RPMI7951 (cell line): ENCODE results near the gene BID. TPM values are rescaled to one million over a fixed set of nuclear protein-coding genes. Genes with fewer than 3 reads are reported as not detected.

Experiments used
- DNase-seq: peaks from one replicate; pipeline ENCODE4 v3.0.0-alpha.2; 2012; ENCODE audit warnings: low read depth
- total RNA-seq: library from RNA; depleted of rRNA; stranded (reverse); fragments of >200 nt; shearing (Covaris generic); gene quantifications from 2 replicates; pipeline ENCODE4 v1.2.3, GENCODE V29; 2014

The BID gene
- total RNA-seq, 1 experiment from 2014 or later: 30.4 TPM

DNA sequence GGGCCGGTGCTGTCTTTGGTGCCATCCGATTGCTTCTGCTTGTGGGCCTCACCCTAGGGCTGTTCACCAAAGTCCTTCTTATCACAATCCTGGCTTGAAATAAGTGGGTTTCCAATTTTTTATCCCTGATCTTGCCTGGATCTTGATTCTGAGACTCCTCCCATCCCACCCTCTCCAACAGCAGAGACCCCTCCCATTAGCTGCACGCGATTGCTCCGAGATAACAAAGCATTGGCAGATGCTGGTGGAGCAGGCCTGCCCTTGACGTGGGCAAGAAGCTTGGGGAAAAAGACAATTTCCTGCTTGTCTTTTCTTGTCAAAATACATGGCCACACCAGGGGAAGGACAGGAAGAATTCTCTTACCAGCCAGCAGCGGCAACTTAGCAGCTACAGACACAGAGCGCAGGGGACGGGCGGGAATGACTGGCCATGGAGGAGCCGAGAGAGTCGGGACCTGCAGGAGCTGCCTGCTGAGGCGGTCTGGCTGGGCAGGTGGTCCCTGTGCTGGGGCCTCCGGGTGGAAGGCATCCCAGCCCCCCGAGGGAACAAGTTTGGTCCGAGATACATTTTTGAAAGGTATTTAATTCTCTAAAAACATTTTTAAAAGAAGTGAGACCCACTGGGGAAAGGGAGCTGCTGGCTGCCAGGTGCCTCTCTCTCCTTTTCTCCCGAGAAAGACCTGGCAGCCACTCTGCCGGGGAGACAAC lies 9.7 kb upstream of the BID start:
- no peak for DNase-seq

DNA sequence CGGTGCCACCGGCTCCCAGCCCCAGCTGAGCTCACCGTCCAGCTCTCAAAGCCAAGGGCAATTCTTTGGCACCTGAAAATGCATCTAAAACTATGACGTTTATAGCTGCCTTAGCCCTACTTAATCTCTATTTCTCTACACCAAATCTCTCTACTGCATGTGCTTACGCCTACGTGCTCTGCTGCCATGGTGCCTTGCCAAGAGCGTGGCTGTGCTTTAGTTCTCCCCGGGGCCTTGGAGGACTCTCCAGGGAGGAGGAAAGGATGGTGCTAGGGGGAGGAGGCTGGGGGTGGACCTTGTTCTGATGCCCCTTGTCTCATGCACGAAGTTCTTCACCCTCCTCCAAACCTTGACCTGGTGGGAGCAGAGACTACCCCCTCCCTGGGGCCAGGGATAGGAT lies 9.0 kb upstream of the BID start:
- no peak for DNase-seq

DNA sequence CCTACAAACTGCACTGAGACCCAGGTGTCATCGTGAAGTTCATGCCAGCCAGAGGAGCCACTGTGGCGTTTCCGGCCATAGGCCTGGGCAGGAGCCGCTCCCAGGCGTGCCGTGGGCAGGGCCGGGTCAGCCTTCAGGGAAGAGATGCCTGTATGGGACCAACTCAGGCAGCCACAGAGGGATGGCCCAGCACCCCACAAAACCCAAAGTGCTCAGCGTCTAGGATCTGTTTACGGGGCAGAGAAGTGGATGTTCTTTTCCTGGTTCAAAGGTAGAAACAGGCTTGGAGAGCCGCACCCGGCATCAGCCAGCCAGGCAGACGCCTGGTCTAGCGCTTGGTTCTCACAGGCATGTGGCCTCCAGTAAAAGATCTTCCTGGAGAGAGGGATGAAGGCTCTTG lies 8.4 kb upstream of the BID start:
- no peak for DNase-seq

DNA sequence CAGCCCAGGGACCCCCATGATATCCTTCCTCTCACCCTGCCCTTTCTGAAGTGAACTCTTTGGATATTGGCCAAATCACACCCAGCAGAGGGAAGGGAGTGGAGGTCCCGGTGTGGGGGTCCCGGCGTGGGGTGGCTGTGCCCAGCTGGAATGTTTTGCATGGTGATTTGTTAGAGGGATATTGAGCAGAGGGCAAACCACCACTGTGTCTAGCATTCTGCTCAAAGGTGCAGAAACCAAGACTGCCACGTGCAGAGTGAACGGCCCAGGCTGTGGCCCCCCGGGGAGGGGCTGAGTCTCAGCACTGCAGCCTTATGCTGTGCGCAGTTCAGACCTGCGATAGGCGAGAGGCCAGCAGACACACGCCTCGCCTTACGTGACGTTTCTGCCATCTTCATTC lies 7.9 kb upstream of the BID start:
- DNase-seq: no peak

DNA sequence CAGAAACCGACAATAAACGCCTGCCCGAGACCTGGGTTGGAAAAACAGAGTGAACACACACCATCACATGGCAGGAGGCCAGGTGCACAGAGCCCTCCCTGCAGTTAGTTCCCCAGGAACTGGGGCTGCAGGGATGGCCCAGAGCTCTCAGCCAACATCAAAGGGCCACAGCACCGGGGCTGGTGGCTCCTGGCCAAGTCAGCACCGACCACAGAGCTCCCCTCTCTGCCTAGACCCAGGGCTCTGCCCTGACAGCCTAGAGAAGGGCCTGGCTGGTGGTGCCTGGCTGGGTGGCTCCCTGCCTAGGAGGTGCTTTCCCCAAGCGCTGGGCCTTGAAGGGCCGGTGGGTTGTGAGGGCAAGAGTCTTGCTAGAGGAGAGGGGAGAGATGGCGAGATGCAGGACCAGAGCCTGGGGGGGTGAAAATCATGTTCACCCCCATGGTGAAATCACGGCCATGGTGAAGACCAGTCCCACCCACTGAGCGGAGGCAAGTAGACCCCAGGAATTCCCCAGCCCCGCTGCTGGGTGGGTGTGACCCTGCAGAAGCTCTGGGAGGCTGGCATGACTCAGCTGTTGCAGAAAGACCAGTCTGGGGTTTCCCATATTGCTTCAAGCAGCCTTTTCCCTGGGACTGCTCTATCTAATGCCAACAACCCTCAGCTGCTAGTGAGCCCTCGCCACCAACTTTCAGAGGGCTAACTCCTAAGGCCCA lies 7.2 kb upstream of the BID start:
- peak; percentile 92 for DNase-seq

DNA sequence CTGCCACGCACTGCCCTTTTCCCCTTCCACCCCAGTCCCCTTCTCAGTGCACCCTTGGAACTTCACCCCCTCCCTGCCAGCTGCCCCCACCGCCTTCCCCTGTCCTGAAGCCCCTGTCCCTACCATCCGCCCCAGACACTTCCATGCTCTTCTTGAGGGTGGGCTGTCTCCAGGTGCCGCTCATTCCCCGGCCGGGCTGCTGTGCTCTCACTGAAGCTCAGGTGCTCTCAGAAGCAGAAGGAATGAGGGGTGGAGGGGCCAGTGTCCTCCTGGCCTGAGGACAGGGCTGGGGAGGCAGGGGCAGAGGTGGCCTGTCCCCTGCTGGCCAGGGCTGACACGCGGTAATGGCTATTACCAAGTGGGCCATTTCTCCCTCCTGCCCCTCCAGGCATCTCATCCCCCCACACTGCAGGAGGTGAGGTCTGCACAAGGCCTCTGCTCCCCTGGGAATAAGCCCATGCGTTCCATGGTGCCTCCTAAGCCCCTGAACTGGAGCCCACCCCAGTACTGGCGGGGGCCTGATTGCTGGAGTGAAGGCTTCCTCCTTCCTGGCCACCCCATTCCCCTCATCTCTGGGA lies 6.6 kb upstream of the BID start:
- DNase-seq: no peak

DNA sequence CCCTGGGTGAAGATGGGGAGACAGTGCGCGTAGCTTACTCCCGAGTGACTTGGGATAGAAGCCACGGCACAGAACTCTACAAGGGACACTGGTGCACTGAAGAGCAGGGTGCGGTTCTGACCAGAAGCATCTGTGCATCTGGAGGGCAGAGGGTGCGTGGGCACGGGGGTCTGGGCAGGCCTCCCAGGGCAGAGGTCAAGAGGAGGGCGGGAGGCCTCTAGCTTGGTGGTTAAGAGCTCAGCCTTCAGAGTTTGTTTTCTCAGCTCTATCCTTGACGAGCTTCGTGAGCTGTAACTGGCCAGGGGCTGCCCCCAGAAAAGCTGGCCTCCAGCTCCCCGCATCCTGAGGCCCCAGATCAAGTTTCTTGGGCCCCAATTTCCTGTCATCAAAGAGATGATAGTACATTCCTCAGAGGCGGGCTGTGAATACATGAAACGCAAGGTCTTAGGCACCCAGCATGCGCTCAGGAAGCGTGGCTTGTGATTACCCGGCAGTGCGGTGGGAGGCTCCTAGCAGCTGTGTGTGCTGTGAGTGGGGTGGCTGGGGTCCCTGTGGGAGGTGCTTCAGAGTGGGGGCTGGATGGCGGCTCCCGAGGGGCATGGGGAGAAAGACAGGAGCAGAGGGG lies 6.0 kb upstream of the BID start:
- no peak for DNase-seq

DNA sequence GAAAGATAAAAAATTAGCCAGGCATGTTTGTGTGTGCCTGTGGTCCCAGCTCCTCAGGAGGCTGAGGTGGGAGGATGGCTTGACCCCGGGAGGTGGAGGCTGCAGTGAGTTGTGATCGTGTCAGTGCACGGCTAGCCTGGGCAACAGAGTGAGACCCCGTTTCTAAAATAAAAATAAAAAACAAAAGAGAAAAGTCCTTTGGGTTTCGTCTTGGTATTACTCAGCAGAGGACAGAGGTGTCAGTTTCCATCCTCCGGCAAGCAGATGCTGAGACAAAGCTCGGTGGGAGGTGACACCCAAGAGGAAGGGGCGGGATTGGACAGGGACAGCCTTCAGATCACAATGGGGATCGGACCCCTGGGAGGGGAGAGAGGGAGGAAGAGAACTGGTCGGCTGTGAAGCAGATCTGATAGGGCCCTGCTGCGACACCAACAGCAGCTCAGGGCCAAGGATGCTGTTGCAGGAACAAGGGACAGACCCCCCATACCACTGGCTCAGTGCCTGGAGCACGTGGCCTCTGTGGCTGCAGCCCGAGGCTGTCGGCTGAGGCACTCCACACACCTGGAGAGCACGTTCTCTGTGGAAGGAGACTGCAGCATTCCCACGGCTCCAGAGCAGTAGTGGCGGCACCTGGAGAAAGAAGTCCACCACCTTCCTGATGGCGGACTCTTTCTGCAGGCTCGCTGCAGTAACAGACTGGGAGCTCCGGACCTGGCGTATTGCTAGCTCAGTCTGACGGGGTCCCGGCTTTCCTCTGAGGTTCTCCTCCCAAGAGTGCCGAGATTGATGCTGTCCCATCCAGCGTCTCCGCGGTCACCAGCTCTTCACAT lies 5.2 kb upstream of the BID start:
- DNase-seq: no peak

DNA sequence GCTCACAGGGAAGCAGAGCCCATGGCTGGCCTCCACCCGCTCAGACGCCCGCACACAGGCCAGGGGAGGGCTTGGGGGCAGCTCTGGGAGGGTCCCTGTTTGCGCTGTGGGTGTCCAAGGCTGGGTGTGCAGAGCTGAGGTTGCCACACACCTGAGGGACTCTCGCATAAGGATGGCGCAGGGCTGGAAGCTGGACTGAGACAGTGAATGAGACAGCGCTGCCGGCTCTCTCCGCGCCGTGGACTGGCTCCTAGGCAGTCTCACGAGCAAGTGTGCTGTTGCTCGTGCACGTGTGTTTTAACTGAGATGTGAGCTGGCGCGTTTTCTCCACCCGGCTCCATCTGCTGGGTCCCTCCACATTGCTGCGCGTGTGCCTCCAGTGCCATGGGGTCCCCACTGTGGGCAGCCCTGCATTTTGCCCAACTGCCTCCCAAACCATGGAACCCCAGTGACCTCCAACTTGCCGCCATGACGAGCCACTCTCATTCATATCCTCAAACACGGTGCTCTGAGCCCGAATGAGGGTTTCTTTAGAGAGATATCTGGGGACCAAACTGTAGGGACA lies 4.2 kb upstream of the BID start:
- DNase-seq: no peak

DNA sequence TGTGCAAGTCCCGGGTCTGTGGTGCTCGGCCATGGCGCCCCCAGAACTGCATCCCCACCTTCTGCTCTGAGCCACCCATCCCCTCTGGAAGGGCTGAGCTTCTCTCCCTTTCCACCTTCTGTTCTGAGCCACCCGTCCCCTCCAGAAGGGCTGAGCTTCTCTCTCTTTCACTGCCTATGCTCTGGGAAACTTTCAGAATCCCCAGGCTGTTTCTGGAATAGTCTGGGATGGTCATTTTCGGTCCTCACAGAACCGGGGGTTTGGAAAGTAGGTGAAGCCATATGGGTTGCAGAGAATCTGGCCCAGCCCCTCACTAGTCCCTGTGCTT lies 3.4 kb upstream of the BID start:
- DNase-seq: no peak

DNA sequence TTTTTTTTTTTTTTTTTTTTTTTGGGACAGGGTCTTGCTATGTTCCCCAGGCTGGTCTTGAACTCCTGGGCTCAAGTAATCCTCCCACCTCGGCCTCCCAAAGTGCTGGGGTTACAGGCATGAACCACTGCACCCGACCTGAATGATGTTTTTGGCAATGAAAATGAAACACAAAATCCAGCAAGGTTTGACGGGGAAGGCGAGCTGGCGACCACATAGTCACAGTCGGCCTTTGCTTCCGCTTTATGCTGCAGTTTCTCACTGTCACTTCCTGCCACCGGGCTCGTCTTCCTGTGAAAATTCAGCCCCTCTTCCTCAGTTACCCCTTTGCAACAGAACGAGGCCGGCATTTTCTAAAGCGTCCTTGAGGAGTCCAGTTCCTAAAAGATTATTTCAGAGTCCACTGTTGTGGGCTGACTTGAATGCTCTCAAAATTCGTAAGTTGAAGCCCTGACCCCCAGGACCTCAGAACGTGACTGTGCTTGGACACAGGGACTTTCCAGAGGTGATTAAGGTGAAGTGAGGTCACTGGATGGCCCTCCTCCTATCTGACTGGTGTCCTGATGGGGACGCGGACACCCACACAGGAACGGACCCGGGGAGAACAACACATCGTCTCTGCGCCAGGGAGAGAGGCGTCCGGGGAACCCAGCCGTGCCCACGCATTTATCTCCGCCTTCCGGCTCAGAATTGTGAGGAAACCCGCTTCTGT lies 2.9 kb upstream of the BID start:
- DNase-seq: no peak

DNA sequence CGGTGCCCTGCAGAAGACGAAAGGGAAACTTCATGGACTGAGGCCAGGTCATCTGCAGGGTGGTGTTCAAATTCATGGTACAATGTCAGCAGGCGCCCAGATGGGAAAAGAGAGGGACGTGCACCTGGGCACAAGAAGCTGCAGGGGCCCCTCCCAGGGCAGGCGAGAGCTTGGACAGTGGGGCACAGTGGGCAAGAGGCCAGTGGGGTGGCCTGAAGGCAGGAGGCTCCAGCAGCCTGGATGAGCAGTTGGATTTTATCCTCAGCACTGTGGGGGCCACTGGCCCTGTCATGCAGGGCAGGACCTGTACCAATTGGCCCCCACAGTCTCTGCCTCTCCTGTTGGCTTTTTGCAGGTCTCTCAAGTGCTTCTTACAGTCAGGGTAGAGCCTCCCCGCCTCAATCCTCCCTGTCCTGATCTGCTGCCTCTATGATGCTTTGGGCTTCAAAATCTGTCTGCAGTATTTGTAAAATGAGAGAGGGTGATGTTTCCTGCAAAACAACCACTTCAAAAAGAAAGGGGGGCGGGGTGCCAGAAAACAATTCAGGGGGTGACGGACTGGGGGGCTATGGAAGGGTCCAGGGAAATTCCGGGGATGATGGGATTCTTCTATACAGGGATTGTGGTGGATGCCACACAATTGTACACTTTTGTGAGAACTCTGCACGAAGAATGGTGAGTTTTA lies 1.7 kb upstream of the BID start:
- no peak for DNase-seq

DNA sequence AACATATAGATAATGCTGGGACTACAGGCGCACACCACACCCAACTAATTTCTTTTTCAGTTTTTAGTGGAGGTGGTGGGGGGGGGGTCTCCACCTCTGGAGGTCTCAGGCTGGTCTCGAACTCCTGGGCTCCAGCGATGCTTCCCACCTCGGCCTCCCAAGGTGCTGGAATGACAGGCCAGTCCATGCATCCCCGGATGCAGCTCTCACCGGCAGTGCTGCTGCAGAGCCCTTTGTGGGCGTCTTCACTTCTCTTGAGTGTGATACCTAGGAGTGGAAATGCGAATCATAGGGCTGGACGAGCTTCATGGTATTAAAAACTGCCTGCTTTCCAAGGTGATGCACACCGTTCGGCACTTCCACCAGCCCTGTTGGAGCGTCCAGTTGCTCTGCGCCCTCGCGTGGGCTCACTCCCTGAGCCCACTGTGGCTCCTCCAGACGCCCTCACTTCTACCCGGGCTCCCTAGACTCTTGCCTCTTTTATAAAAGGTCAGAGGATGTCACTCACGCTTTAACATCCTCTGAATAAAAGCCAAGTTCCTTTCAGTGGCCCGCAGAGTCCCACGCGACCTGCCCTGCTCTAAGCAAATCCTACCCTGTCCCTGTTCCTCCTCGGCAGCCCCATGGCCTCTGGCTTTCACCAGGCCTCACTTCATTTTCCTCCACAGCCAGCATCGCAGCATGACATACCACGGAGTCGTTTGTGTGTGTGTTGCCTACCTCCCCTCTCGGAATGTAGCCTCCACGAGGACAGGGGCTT lies 837 bp upstream of the BID start:
- no peak for DNase-seq

DNA sequence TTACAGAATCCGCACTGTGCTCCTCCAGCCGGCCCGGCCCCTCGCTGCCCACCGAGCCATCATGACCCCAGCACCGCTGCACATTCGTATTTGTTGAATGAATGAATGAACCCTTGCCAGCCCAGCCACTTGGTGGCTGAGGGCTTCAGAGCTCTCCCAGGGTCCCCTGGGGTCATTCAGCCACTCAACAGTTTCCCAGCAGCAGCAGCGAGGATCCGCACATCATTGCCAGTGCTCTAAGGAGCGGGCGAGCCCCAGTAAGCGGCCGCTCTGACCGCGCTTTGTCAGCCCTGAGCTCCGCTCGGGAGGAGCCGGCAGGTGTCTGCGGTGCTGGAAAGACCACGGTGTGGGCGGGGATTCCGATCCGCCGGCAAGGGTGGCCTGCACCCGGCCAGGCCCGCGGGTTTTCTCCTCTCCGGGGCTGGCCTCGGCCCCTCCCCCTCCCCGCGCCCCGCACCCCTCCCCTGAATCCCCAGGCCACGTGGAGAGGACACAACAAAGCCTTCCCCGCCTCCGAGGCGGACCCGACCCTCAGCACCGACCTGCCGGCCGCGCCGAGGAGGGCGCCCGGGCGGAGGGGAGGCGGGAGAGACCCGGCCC lies 563 bp downstream of the BID start:
- DNase-seq: peak; percentile 39

DNA sequence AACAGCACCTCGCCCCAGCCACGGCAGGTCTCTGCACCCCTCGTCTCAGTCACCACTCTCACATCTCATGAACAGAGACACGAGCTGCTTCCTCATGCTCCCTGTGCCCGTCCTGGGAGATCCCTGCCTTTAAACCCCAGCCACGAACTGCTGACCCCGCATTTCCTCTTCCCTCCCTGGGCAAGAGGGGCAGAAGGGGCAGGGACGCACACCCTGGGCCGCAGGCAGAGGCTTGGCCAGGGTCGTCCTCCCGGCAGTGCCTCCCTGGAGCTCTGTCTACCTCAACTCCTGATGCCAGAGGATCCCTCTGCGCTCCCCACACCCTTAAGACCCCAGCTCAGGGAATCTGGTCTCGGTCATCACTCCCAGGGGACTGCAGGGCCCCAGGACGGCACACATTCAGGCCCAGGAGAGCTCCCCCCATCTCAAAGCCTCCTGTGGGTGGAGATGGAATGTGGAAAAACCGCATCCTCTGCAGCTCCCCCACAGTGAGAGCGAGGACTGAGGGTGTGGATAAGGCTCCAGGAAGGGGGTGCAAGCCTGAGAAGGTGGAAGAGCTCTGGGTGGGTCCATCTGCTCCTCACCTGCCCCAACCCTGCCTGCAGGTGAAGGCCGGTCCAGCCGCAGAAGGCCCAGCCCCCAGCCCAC lies 1.2 kb downstream of the BID start:
- DNase-seq: peak; percentile 51

DNA sequence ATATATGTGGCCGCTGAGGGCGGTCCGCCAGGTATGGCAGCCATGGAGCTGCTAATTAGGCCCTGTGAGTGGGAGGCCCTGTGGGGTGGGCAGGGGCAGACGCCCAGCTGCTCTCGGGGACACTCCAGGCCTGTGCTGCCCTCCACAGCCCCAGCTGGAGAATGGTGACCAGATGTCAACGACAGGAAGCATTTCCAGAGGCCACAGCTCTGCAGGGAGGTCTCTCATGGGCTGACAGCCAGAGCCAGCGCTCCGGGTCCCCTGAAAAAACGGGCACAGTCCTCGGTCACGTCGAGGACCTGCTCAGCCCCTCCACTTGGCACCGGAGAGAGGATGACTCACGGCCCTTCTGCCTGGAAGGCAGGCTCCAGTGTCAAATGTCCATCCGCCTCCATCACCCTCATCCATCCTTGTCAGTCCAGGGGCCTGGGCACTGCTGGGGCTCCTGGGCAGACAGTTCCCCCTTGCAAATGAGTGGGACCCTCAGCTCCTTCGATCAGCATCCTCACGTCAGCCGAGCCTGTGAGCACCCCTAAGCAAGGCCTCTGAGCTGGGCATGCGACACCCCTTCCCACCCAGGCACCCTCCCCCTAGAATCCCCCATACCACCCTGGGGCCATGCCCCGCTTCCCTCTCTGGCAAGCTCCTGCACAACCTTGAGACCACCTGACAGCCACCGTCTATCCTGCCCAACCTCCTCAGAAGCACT lies 1.9 kb downstream of the BID start:
- DNase-seq: peak; percentile 71

DNA sequence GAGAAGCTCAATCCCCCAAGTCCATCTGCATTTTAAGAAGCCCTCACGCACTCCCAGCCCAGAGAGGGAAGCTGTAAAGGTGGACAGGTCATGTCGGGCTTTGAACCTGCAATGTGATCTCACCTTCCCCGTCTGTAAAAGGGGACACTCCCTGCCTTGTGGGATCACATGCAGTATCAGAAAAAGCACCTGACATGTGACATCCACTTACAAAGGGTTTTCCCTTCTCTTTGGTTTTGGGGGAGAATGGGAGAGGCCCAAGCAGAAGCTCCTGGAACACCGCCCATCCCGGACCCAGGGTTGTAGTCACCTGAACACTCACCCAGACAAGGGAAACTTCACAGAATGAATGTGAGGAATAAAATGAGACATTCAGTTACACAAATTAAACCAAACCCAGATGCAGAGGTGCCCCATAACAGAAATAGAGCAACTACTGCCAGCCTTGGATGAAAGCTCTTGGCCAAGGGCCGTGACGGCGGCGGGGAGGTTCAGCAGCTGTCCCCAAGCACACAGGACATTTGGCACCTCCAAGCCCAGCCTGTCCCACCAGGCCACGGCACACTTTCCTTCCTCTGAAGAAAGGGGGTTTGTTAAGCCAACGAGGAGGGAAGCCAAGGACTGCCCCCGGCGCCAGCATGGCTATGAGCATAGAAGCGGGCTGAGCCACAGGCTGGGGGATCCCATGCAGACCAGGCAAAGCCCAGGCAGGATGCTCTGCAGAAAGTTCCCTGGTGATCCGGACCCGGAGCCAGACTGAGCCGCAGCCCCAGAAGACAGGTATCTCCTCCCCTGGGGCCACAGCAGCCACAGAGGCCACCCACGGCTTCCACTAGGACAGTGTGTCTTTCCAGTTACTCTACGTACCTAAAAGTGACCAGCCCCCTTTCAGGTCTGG lies 3.8 kb downstream of the BID start:
- no peak for DNase-seq
